Breast epithelium (tissue), 3 donors: ENCODE results near the gene RIN2.

ENCODE experiments used
- POLR2A ChIP-seq: fragments of 450-650 bp; IDR thresholded peaks from one replicate; pipeline ENCODE4 v1.6.1; 2016; ENCODE audit warnings: antibody characterized with exemption, mild to moderate bottlenecking, moderate library complexity
- POLR2AphosphoS5 ChIP-seq, 3 donors: sonication (generic); formaldehyde crosslinking; IDR thresholded peaks; one replicate each; pipeline ENCODE4 v1.6.1; 2017; ENCODE audit warnings: antibody characterized with exemption in 3 of 3
- TF ChIP-seq, protein P1 (sequence below), 3 donors: fragments of 450-650 bp; IDR thresholded peaks; one replicate each; pipeline ENCODE4 v1.5.1; 2016 to 2017; ENCODE audit warnings: antibody characterized with exemption in 3 of 3, mild to moderate bottlenecking in 3 of 3, moderate library complexity in 3 of 3

DNA sequence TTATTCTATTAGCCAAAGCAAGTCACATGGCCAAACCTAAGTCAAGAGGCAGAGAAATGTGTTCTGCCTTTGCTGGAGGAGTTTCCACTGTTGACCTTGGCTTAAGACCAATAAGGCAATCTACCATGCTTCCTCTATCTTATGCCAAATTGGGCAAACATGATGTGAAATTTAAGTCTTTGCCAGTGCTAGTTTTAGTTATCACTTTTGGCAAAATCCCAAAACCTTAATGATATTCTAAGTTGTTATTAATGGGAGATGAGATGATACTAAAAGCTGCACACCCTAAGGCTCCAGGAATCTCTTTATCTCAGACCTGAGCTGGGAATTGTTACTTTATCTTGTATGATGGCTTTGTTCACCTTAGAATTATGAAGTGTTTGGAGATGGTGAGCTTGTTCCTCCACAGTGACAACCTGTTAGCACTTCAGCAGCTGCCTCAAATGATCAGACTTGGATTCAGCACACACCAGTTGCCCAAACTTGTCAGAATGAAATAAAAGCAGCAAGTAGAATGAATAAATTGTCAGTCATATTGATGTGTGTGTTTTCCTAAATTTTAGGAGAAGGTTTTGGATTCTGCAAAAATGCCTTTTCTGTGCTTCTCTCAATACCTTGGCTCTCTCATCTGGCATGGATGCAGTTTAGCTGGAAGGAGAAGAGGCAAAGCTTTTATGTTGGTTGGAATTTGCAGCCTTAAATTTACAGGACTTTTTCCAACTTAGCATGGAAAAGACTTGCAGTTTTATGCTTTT is 49.3 kb downstream of the RIN2 start:
- TF ChIP-seq, protein P1, sequence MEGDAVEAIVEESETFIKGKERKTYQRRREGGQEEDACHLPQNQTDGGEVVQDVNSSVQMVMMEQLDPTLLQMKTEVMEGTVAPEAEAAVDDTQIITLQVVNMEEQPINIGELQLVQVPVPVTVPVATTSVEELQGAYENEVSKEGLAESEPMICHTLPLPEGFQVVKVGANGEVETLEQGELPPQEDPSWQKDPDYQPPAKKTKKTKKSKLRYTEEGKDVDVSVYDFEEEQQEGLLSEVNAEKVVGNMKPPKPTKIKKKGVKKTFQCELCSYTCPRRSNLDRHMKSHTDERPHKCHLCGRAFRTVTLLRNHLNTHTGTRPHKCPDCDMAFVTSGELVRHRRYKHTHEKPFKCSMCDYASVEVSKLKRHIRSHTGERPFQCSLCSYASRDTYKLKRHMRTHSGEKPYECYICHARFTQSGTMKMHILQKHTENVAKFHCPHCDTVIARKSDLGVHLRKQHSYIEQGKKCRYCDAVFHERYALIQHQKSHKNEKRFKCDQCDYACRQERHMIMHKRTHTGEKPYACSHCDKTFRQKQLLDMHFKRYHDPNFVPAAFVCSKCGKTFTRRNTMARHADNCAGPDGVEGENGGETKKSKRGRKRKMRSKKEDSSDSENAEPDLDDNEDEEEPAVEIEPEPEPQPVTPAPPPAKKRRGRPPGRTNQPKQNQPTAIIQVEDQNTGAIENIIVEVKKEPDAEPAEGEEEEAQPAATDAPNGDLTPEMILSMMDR (IDR thresholded peaks at IDR 0.05), result no peak
- TF ChIP-seq POLR2AphosphoS5 (IDR thresholded peaks at IDR 0.05) (peak in 1 of 3 donors; percentile 14), POLR2A (no peak)
